ENCODE data around the gene PARVG.

GRCh38 chr22:44225091-44225689 lies 44.5 kb downstream of the PARVG start:
- TF ChIP-seq TAF1 (IDR thresholded peaks at IDR 0.05; ENCODE audit: borderline replicate concordance, insufficient read depth, low read length) (no peak), SIN3A (IDR thresholded peaks at IDR 0.05; ENCODE audit: borderline replicate concordance, insufficient read depth, low read length) (no peak), REST (IDR thresholded peaks at IDR 0.05; ENCODE audit: insufficient read depth in 1 of 2, low read depth in 2 of 2, low read length in 2 of 2) (no peak), POLR2AphosphoS5 (IDR thresholded peaks at IDR 0.05; ENCODE audit: low read depth, low read length) (no peak), FOXP2 (optimal IDR thresholded peaks at IDR 0.05; ENCODE audit: borderline replicate concordance, extremely low read depth, extremely low read length, insufficient read depth) (no peak)

Data from PFSK-1 (cell line).